NB4 (cell line): Measurements from ENCODE around the gene NTNG2.

ENCODE experiments used
- DNase-seq: peaks from one replicate; pipeline ENCODE4 v3.0.0; 2010; ENCODE audit warnings: low read depth
- H3K4me3 ChIP-seq: one replicate; pipeline ENCODE4 v1.5.1; 2011; ENCODE audit warnings: mild to moderate bottlenecking, low read depth, low read length, moderate library complexity
- MYC ChIP-seq: IDR thresholded peaks from 2 replicates; pipeline ENCODE4 v1.6.1; 2011; ENCODE audit warnings: low read depth, low read length
- POLR2A ChIP-seq: IDR thresholded peaks from 2 replicates; pipeline ENCODE4 v1.6.1; 2011; ENCODE audit warnings: mild to moderate bottlenecking; ENCODE audit not compliant: insufficient read length; ENCODE audit errors: extremely low read depth
- TF ChIP-seq, protein P1 (sequence below): IDR thresholded peaks from one replicate; pipeline ENCODE4 v1.5.1; 2012; ENCODE audit warnings: low read depth, low read length
- TF ChIP-seq, protein P2 (sequence below): IDR thresholded peaks from 2 replicates; pipeline ENCODE4 v1.6.1; 2011; ENCODE audit warnings: low read depth, low read length

NTNG2 gene

DNA sequence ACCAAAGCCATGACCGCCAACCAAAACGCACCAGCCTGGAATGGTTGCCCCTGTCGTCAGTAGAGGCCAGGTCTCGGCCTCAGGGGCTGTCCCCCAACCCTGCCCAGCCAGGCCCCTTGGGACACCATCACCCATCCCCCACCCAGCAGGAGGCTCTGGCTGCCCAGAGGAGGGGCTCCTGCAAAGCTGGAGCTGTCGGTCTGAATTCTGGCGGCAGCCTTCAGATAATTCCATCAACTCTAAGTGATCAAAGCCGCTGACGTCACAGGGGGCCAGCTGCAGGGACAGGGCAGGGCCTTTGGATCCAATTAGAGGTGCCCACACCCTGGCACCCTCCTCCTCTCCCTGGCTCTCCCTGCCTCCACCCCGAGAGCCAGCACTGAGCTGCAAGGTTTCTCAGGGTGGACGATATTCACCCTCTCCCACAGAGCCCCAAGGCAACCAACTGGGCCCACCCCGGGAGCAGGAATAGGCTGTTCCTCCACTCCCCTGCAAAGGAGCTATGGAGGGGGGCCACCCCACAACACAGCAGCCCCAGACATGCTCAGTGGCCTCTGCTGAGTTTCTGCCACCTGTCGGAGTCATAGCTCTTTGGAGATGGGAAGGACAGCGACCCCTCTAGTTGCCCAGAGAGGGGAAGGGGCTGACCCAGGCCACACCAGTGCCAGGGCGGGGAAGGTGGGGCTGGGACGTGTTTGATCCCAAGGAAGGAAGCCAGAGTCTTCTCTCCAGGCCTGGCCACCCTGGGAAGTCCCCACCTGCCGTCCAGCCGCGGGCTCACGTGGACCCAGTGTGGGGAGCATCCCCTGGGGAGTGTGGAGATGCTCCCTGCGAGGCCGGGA is 78.4 kb downstream of the NTNG2 start:
- no peak for TF ChIP-seq MYC
- no peak overlapping the region for H3K4me3 ChIP-seq
- DNase-seq, result no peak

DNA sequence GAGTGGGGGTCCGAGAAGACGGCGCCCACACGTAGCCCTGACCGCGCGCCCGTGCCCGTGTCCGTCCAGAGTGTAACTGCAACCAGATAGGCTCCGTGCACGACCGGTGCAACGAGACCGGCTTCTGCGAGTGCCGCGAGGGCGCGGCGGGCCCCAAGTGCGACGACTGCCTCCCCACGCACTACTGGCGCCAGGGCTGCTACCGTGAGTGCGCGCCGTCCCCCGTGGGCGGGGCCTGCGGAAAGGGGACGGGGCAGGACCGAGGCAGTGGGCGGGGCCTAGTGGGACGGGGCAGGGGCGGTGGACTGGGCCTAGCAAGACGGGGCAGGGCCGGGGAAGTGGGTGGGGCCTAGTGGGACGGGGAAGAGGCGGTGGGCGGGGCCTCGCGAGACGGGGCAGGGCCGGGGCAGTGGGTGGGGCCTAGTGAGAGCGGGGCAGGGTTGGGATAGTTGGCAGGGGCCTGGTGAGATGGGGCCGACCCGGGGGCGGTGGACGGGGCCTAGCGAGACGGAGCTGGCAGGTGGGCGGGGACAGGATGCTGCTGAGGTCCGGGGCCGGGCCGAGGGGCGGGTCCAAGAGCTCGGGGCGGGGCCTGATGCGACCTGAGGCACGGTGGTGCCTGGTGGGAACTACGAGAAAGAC is 79.1 kb downstream of the NTNG2 start:
- peak overlapping the region; percentile 48 for H3K4me3 ChIP-seq
- TF ChIP-seq, protein P1, sequence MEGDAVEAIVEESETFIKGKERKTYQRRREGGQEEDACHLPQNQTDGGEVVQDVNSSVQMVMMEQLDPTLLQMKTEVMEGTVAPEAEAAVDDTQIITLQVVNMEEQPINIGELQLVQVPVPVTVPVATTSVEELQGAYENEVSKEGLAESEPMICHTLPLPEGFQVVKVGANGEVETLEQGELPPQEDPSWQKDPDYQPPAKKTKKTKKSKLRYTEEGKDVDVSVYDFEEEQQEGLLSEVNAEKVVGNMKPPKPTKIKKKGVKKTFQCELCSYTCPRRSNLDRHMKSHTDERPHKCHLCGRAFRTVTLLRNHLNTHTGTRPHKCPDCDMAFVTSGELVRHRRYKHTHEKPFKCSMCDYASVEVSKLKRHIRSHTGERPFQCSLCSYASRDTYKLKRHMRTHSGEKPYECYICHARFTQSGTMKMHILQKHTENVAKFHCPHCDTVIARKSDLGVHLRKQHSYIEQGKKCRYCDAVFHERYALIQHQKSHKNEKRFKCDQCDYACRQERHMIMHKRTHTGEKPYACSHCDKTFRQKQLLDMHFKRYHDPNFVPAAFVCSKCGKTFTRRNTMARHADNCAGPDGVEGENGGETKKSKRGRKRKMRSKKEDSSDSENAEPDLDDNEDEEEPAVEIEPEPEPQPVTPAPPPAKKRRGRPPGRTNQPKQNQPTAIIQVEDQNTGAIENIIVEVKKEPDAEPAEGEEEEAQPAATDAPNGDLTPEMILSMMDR, result no peak
- TF ChIP-seq, protein P2, sequence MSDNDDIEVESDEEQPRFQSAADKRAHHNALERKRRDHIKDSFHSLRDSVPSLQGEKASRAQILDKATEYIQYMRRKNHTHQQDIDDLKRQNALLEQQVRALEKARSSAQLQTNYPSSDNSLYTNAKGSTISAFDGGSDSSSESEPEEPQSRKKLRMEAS, result no peak
- peak; percentile 43 for TF ChIP-seq POLR2A
- DNase-seq, result peak; percentile 96

DNA sequence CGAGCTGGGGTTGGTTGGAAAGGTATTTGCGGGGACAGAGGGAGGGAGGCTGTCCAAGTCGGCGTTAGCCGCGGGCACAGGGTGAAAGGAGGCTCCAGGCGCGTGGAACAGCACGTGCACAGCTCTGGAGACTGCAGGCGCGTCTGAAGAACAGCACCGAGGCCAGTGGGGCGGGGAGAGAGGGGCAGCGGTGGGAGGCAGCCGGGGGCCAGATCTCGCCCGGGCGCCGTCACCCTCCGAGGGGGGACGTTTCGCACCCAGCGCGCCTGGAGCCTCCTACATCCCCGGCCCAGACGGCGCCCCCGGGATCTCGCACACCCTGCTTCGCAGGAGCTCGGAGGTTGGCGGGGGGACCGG is 79.6 kb downstream of the NTNG2 start:
- no peak for DNase-seq
- peak overlapping the region; percentile 48 for H3K4me3 ChIP-seq
- TF ChIP-seq, protein P1, result no peak
- TF ChIP-seq MYC (peak; percentile 81), POLR2A (peak; percentile 41)
- TF ChIP-seq, protein P2, result peak; percentile 88

DNA sequence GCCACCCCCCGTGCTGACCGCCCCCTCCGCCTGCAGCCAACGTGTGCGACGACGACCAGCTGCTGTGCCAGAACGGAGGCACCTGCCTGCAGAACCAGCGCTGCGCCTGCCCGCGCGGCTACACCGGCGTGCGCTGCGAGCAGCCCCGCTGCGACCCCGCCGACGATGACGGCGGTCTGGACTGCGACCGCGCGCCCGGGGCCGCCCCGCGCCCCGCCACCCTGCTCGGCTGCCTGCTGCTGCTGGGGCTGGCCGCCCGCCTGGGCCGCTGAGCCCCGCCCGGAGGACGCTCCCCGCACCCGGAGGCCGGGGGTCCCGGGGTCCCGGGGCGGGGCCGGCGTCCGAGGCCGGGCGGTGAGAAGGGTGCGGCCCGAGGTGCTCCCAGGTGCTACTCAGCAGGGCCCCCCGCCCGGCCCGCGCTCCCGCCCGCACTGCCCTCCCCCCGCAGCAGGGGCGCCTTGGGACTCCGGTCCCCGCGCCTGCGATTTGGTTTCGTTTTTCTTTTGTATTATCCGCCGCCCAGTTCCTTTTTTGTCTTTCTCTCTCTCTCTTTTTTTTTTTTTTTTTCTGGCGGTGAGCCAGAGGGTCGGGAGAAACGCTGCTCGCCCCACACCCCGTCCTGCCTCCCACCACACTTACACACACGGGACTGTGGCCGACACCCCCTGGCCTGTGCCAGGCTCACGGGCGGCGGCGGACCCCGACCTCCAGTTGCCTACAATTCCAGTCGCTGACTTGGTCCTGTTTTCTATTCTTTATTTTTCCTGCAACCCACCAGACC is 80.2 kb downstream of the NTNG2 start:
- DNase-seq, result peak; percentile 72
- no peak for TF ChIP-seq MYC
- TF ChIP-seq, protein P1, result no peak
- TF ChIP-seq, protein P2, result no peak
- TF ChIP-seq POLR2A, result no peak
- H3K4me3 ChIP-seq, result peak overlapping the region; percentile 56

DNA sequence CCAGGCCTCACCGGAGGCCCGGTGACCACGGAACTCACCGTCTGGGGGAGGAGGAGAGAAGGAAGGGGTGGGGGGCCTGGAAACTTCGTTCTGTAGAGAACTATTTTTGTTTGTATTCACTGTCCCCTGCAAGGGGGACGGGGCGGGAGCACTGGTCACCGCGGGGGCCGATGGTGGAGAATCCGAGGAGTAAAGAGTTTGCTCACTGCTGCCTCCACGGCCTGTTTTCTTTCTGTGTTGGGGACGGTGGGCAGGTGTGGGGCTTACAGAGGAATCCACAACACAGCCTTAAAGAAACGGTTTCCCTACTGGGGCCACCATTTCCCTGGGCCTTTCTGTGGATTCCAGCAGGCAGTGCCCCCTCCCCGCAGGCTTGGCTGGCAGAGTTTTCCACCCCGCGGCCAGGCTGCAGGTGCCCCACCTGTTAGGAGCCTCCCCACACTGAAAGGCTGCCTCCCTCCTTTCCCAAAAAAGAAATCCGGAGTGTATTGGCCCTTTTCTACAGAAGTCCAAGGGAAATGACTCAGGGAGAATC is 80.8 kb downstream of the NTNG2 start:
- DNase-seq, result no peak
- no peak for TF ChIP-seq POLR2A
- TF ChIP-seq MYC, result no peak
- TF ChIP-seq, protein P2, result no peak
- TF ChIP-seq, protein P1, result no peak
- peak overlapping the region; percentile 56 for H3K4me3 ChIP-seq
